Breast epithelium (tissue), 3 donors: ENCODE results near the gene GDI2.

Experiments used
- CTCF ChIP-seq, 3 donors: fragments of 450-650 bp; IDR thresholded peaks; one replicate each; pipeline ENCODE4 v1.5.1; 2016 to 2017; ENCODE audit warnings: antibody characterized with exemption in 3 of 3, mild to moderate bottlenecking in 3 of 3, moderate library complexity in 3 of 3
- POLR2A ChIP-seq: fragments of 450-650 bp; IDR thresholded peaks from one replicate; pipeline ENCODE4 v1.6.1; 2016; ENCODE audit warnings: antibody characterized with exemption, mild to moderate bottlenecking, moderate library complexity

- TF ChIP-seq CTCF (IDR thresholded peaks at IDR 0.05) (no peak), POLR2A (no peak)
These were observed 2.9 kb upstream of the GDI2 start for GRCh38 chr10:5816170-5816569.
